WTC11 (cell line): ENCODE data around the gene TOE1. TPM values are rescaled to one million over a fixed set of nuclear protein-coding genes. Genes with fewer than 3 reads are reported as not detected.

Source experiments
- ATAC-seq: fragments of 200-7000 bp; cut with Tn5 transposase; 2 replicates; pipeline ENCODE4 v1.10.0; 2021; ENCODE audit warnings: mild to moderate bottlenecking, moderate library complexity
- CTCF ChIA-PET: fragments of 300-600 bp; sonication (Branson Sonifier 250); formaldehyde crosslinking; loops from one replicate; lab custom pipeline; 2021; ENCODE audit warnings: antibody characterized with exemption; lab: Charles Lee
- POLR2A ChIA-PET: fragments of 350-600 bp; sonication (Branson Sonifier 250); formaldehyde crosslinking; loops from one replicate; lab custom pipeline; 2021; ENCODE audit warnings: antibody characterized with exemption; lab: Charles Lee
- DNase-seq: peaks from one replicate; pipeline ENCODE4 v3.0.0; 2021; ENCODE audit warnings: low spot score
- H3K27ac Mint-ChIP-seq: 2 replicates; pipeline ENCODE4 v1.8.0; 2021; ENCODE audit warnings: mixed read lengths
- H3K27me3 Mint-ChIP-seq: 2 replicates; pipeline ENCODE4 v1.8.0; 2021; ENCODE audit warnings: low read depth, mild to moderate bottlenecking, moderate library complexity, mixed read lengths
- H3K36me3 Mint-ChIP-seq: 2 replicates; pipeline ENCODE4 v1.8.0; 2021; ENCODE audit warnings: mixed read lengths
- H3K4me1 Mint-ChIP-seq: 2 replicates; pipeline ENCODE4 v1.8.0; 2022; ENCODE audit warnings: mixed read lengths
- H3K4me3 Mint-ChIP-seq: 2 replicates; pipeline ENCODE4 v1.8.0; 2021; ENCODE audit warnings: mild to moderate bottlenecking, moderate library complexity, mixed read lengths
- H3K9me3 Mint-ChIP-seq: 2 replicates; pipeline ENCODE4 v1.8.0; 2021; ENCODE audit warnings: mixed read lengths
- FOXK1 ChIP-seq: sonication (generic); formaldehyde crosslinking; IDR thresholded peaks from 2 replicates; pipeline ENCODE4 v1.8.0; 2022; ENCODE audit warnings: mild to moderate bottlenecking, moderate library complexity, missing genetic modification reagents
- IRF2 ChIP-seq: sonication (generic); formaldehyde crosslinking; IDR thresholded peaks from 2 replicates; pipeline ENCODE4 v1.8.0; 2022; ENCODE audit warnings: low read depth, missing genetic modification reagents, borderline replicate concordance
- JAZF1 ChIP-seq: fragments of 250-450 bp; sonication (Bioruptor Pico); IDR thresholded peaks from 2 replicates; pipeline ENCODE4 v1.9.0; 2021; ENCODE audit warnings: moderate library complexity, mild to moderate bottlenecking, inconsistent platforms
- MYBL2 ChIP-seq: sonication (generic); formaldehyde crosslinking; IDR thresholded peaks from 2 replicates; pipeline ENCODE4 v1.8.1; 2023; ENCODE audit warnings: mild to moderate bottlenecking, moderate library complexity, missing genetic modification reagents
- OVOL2 ChIP-seq: fragments of 250-450 bp; sonication (Bioruptor Pico); IDR thresholded peaks from 2 replicates; pipeline ENCODE4 v1.9.0; 2021; ENCODE audit warnings: mild to moderate bottlenecking, borderline replicate concordance
- PRDM15 ChIP-seq: sonication (generic); formaldehyde crosslinking; IDR thresholded peaks from 2 replicates; pipeline ENCODE4 v1.8.0; 2022; ENCODE audit warnings: missing genetic modification reagents
- RELA ChIP-seq: sonication (generic); formaldehyde crosslinking; IDR thresholded peaks from 2 replicates; pipeline ENCODE4 v1.8.1; 2022; ENCODE audit warnings: missing genetic modification reagents, mild to moderate bottlenecking, borderline replicate concordance
- STAT6 ChIP-seq: sonication (generic); formaldehyde crosslinking; conservative IDR thresholded peaks from 2 replicates; pipeline ENCODE4 v1.8.1; 2023; ENCODE audit warnings: mild to moderate bottlenecking, low read depth, missing genetic modification reagents, moderate library complexity
- TEAD4 ChIP-seq: sonication (generic); formaldehyde crosslinking; IDR thresholded peaks from 2 replicates; pipeline ENCODE4 v1.8.0; 2022; ENCODE audit warnings: mild to moderate bottlenecking, missing genetic modification reagents
- USF2 ChIP-seq: sonication (generic); formaldehyde crosslinking; IDR thresholded peaks from 2 replicates; pipeline ENCODE4 v1.8.1; 2023; ENCODE audit warnings: mild to moderate bottlenecking, missing genetic modification reagents, moderate library complexity
- ZNF219 ChIP-seq: sonication (generic); formaldehyde crosslinking; IDR thresholded peaks from 2 replicates; pipeline ENCODE4 v1.8.0; 2023; ENCODE audit warnings: missing genetic modification reagents, mild to moderate bottlenecking, borderline replicate concordance
- ZNF423 ChIP-seq: fragments of 250-450 bp; sonication (Bioruptor Pico); IDR thresholded peaks from 2 replicates; pipeline ENCODE4 v2.1.2; 2022; ENCODE audit warnings: mild to moderate bottlenecking, moderate library complexity
- ZNF512 ChIP-seq: sonication (generic); formaldehyde crosslinking; IDR thresholded peaks from 2 replicates; pipeline ENCODE4 v1.8.1; 2022; ENCODE audit warnings: missing genetic modification reagents, borderline replicate concordance
- total RNA-seq: library from RNA; stranded (reverse); gene quantifications from 3 replicates; pipeline ENCODE4 v1.2.3, GENCODE V29; 2021
- TF ChIP-seq, protein P1 (sequence below): sonication (generic); formaldehyde crosslinking; IDR thresholded peaks from 2 replicates; pipeline ENCODE4 v1.8.1; 2023; ENCODE audit warnings: mild to moderate bottlenecking, missing genetic modification reagents
- TF ChIP-seq, protein P2 (sequence below): sonication (generic); formaldehyde crosslinking; IDR thresholded peaks from 2 replicates; pipeline ENCODE4 v1.8.1; 2023; ENCODE audit warnings: mild to moderate bottlenecking, missing genetic modification reagents, moderate library complexity
- TF ChIP-seq, protein P3 (sequence below): fragments of 250-450 bp; sonication (Bioruptor Pico); conservative IDR thresholded peaks from 2 replicates; pipeline ENCODE4 v1.9.0; 2021; ENCODE audit warnings: mild to moderate bottlenecking
- TF ChIP-seq, protein P4 (sequence below): fragments of 250-450 bp; sonication (Bioruptor Pico); IDR thresholded peaks from 2 replicates; pipeline ENCODE4 v1.8.0; 2021; ENCODE audit warnings: mild to moderate bottlenecking
- TF ChIP-seq, protein P5 (sequence below): sonication (generic); formaldehyde crosslinking; IDR thresholded peaks from 2 replicates; pipeline ENCODE4 v1.8.1; 2023; ENCODE audit warnings: mild to moderate bottlenecking, missing genetic modification reagents

Gene TOE1
- total RNA-seq, 1 experiment from 2014 or later, result 7.4 TPM

DNA sequence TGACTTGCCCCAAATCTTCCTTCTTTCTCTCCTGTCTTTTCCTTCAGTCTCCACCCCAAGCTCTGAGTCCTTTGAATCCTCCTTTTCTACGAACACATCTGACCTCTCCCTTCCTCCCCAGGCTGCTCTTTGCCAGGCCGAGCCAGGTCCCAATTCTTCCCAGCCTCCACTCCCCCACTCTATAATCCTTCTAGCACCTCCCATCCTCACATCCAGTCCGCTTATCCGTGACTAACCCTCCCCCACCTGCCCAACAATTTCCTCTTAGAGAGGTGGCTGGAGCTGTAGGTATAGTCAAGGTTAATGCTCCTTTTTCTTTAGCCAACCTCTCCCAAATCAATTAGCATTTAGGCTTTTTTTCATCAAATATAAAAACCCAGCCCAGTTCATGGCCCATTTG is 22.8 kb upstream of the TOE1 start:
- DNase-seq (no peak), ATAC-seq (peak; percentile 43)
- H3K27ac Mint-ChIP-seq, result no peak overlapping the region
- no peaks in the 10 kb centered on the region; the same call in 1 of the 2 replicates for H3K27me3 Mint-ChIP-seq
- ChIA-PET CTCF (interaction anchor here (1.2 kb wide), 1 partner anchor 14 kb away, joined by 4 read pairs; no protein-coding TSS in a partner anchor), POLR2A (interaction anchor here (0.6 kb wide), 1 partner anchor 41 kb away, joined by 3 read pairs; no protein-coding TSS in a partner anchor)
- peaks cover 4% of the 10 kb centered on the region; the same call in 1 of the 2 replicates for H3K9me3 Mint-ChIP-seq
- H3K4me3 Mint-ChIP-seq, result no peak overlapping the region
- TF ChIP-seq USF2 (CRISPR knock-in tag) (no peak), TEAD4 (CRISPR knock-in tag) (no peak), ZNF423 (CRISPR knock-in tag) (no peak), MYBL2 (CRISPR knock-in tag) (no peak), RELA (CRISPR knock-in tag) (no peak), PRDM15 (no peak), FOXK1 (CRISPR knock-in tag) (no peak), STAT6 (CRISPR knock-in tag) (no peak), ZNF219 (CRISPR knock-in tag) (no peak), OVOL2 (CRISPR knock-in tag) (no peak), IRF2 (CRISPR knock-in tag) (no peak), JAZF1 (no peak), ZNF512 (CRISPR knock-in tag) (no peak)
- TF ChIP-seq, protein P1, sequence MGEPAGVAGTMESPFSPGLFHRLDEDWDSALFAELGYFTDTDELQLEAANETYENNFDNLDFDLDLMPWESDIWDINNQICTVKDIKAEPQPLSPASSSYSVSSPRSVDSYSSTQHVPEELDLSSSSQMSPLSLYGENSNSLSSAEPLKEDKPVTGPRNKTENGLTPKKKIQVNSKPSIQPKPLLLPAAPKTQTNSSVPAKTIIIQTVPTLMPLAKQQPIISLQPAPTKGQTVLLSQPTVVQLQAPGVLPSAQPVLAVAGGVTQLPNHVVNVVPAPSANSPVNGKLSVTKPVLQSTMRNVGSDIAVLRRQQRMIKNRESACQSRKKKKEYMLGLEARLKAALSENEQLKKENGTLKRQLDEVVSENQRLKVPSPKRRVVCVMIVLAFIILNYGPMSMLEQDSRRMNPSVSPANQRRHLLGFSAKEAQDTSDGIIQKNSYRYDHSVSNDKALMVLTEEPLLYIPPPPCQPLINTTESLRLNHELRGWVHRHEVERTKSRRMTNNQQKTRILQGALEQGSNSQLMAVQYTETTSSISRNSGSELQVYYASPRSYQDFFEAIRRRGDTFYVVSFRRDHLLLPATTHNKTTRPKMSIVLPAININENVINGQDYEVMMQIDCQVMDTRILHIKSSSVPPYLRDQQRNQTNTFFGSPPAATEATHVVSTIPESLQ (CRISPR knock-in tag), result no peak
- TF ChIP-seq, protein P2, sequence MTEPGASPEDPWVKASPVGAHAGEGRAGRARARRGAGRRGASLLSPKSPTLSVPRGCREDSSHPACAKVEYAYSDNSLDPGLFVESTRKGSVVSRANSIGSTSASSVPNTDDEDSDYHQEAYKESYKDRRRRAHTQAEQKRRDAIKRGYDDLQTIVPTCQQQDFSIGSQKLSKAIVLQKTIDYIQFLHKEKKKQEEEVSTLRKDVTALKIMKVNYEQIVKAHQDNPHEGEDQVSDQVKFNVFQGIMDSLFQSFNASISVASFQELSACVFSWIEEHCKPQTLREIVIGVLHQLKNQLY (CRISPR knock-in tag), result no peak
- TF ChIP-seq, protein P3, sequence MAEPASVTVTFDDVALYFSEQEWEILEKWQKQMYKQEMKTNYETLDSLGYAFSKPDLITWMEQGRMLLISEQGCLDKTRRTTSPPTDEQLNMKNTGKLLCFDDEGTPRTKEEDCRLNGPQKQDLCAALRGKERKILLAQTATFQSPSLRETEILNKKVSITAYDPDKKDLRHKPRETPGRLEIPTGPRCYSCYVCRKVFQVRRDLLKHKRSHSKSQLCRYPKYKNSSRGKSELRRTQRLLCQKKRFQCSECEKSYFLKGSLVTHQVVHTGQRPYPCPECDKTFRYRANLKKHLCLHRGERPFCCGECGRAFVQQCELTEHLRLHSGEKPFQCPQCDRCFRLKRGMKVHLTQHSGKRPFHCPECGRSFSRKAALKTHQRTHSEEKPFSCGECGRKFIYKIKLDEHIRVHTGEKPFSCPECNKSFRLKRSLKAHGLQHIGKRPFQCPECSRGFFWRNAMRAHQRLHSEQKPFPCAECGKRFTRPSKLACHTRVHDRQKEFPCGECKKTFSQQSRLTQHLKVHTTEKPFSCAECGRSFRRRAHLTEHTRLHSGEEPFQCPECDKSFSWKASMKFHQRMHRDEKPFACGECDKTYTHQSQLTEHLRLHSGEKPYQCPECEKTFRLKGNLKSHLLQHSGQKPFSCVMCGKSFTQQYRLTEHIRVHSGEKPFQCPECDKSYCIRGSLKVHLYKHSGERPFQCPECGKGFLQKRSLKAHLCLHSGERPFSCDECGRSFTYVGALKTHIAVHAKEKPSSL, result no peak
- TF ChIP-seq, protein P4, sequence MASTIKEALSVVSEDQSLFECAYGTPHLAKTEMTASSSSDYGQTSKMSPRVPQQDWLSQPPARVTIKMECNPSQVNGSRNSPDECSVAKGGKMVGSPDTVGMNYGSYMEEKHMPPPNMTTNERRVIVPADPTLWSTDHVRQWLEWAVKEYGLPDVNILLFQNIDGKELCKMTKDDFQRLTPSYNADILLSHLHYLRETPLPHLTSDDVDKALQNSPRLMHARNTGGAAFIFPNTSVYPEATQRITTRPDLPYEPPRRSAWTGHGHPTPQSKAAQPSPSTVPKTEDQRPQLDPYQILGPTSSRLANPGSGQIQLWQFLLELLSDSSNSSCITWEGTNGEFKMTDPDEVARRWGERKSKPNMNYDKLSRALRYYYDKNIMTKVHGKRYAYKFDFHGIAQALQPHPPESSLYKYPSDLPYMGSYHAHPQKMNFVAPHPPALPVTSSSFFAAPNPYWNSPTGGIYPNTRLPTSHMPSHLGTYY (CRISPR knock-in tag), result no peak
- TF ChIP-seq, protein P5, sequence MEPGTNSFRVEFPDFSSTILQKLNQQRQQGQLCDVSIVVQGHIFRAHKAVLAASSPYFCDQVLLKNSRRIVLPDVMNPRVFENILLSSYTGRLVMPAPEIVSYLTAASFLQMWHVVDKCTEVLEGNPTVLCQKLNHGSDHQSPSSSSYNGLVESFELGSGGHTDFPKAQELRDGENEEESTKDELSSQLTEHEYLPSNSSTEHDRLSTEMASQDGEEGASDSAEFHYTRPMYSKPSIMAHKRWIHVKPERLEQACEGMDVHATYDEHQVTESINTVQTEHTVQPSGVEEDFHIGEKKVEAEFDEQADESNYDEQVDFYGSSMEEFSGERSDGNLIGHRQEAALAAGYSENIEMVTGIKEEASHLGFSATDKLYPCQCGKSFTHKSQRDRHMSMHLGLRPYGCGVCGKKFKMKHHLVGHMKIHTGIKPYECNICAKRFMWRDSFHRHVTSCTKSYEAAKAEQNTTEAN (CRISPR knock-in tag), result no peak
- H3K4me1 Mint-ChIP-seq, result peaks cover 14% of the 10 kb centered on the region
- H3K36me3 Mint-ChIP-seq, result 0 out of 2 replicates have a peak, but pooled peaks cover 3% of the 10 kb centered on the region
